ENCODE results near the gene COL23A1.

Gene COL23A1

GRCh38 chr5:178529080-178529479 lies 61.1 kb downstream of the COL23A1 start:
- DNase-seq, result no peak

- no peak for DNase-seq
Measured at GRCh38 chr5:178527458-178528307, 62.5 kb downstream of the COL23A1 start.

GRCh38 chr5:178526773-178527457 lies 63.3 kb downstream of the COL23A1 start:
- no peak for DNase-seq

GRCh38 chr5:178525906-178526732 lies 64.1 kb downstream of the COL23A1 start:
- no peak for DNase-seq

- no peak for DNase-seq
Measured at GRCh38 chr5:178524093-178524882, 65.9 kb downstream of the COL23A1 start.

- no peak for DNase-seq
Measured at GRCh38 chr5:178522361-178522760, 67.8 kb downstream of the COL23A1 start.

- no peak for DNase-seq
Measured at GRCh38 chr5:178520851-178521250, 69.3 kb downstream of the COL23A1 start.

GRCh38 chr5:178519804-178520203 lies 70.4 kb downstream of the COL23A1 start:
- DNase-seq, result no peak

GRCh38 chr5:178519155-178519554 lies 71.0 kb downstream of the COL23A1 start:
- no peak for DNase-seq

GRCh38 chr5:178516504-178517235 lies 73.5 kb downstream of the COL23A1 start:
- no peak for DNase-seq

- no peak for DNase-seq
Measured at GRCh38 chr5:178515776-178516503, 74.3 kb downstream of the COL23A1 start.

GRCh38 chr5:178514851-178515418 lies 75.3 kb downstream of the COL23A1 start:
- no peak for DNase-seq

GRCh38 chr5:178511172-178511571 lies 79.0 kb downstream of the COL23A1 start:
- no peak for DNase-seq

- no peak for DNase-seq
Measured at GRCh38 chr5:178509491-178510057, 80.6 kb downstream of the COL23A1 start.

- no peak for DNase-seq
Measured at GRCh38 chr5:178507151-178507932, 82.9 kb downstream of the COL23A1 start.

GRCh38 chr5:178505639-178506407 lies 84.4 kb downstream of the COL23A1 start:
- no peak for DNase-seq

GRCh38 chr5:178504340-178504960 lies 85.7 kb downstream of the COL23A1 start:
- no peak for DNase-seq

- DNase-seq, result no peak
Measured at GRCh38 chr5:178502401-178503100, 87.6 kb downstream of the COL23A1 start.

All from stimulated activated CD4-positive, alpha-beta T cell treated with anti-CD3 and anti-CD28 coated beads, Interleukin-4, amount 100 ng/mL, for 1 hour (primary cell).